Kidney epithelial cell (primary cell): ENCODE measurements around the gene HASPIN. TPM values are rescaled to one million over a fixed set of nuclear protein-coding genes. Genes with fewer than 3 reads are reported as not detected.

Source experiments
- DNase-seq: peaks from one replicate; pipeline ENCODE4 v3.0.0-alpha.2; 2010; ENCODE audit warnings: low read depth
- H3K27me3 ChIP-seq: 2 replicates; pipeline ENCODE4 v1.6.0; 2011; ENCODE audit warnings: low read length; ENCODE audit not compliant: control insufficient read depth, insufficient read depth
- H3K36me3 ChIP-seq: 2 replicates; pipeline ENCODE4 v1.5.1; 2011; ENCODE audit warnings: low read length; ENCODE audit not compliant: control insufficient read depth, insufficient read depth
- H3K4me3 ChIP-seq: 2 replicates; pipeline ENCODE4 v1.5.1; 2011; ENCODE audit warnings: low read depth, mild to moderate bottlenecking, control low read depth, low read length
- CTCF ChIP-seq: IDR thresholded peaks from 2 replicates; pipeline ENCODE4 v1.5.1; 2011; ENCODE audit warnings: mild to moderate bottlenecking, moderate library complexity, low read length, control low read depth, inconsistent platforms; ENCODE audit not compliant: insufficient read depth, poor library complexity, severe bottlenecking
- total RNA-seq: library from RNA; depleted of rRNA; stranded (reverse); fragments of >200 nt; gene quantifications from 2 replicates; pipeline ENCODE4 v1.2.3, GENCODE V29; 2015

Gene HASPIN
- 3.0 and 3.6 TPM in 2 replicates for total RNA-seq

- no peak for DNase-seq
- Histone ChIP-seq H3K36me3 (no peaks in the 10 kb centered on the region), H3K27me3 (no peaks in the 10 kb centered on the region), H3K4me3 (peak within 1 kb of the TSS; percentile 66)
- peak; percentile 27 for TF ChIP-seq CTCF
Observed at GRCh38 chr17:3723556-3724377, at the start of gene HASPIN. HASPIN (plus strand) TSS chr17:3723903; CDS start chr17:3723936, 33 bp downstream.

GRCh38 chr17:3675886-3676285 lies 47.8 kb upstream of the HASPIN start:
- DNase-seq, result no peak
- H3K4me3 ChIP-seq, result no peak overlapping the region
- H3K27me3 ChIP-seq, result no peaks in the 10 kb centered on the region
- TF ChIP-seq CTCF, result no peak
- no peaks in the 10 kb centered on the region for H3K36me3 ChIP-seq

- TF ChIP-seq CTCF, result no peak
- no peak for DNase-seq
- Histone ChIP-seq H3K4me3 (no peak overlapping the region), H3K27me3 (no peaks in the 10 kb centered on the region), H3K36me3 (no peaks in the 10 kb centered on the region)
Observed at GRCh38 chr17:3678095-3678820, 45.4 kb upstream of the HASPIN start.

GRCh38 chr17:3678821-3679530 lies 44.7 kb upstream of the HASPIN start:
- H3K36me3 ChIP-seq, result no peaks in the 10 kb centered on the region
- H3K4me3 ChIP-seq, result no peak overlapping the region
- DNase-seq, result no peak
- no peak for TF ChIP-seq CTCF
- no peaks in the 10 kb centered on the region for H3K27me3 ChIP-seq

- H3K27me3 ChIP-seq, result no peaks in the 10 kb centered on the region
- H3K36me3 ChIP-seq, result no peaks in the 10 kb centered on the region
- no peak for DNase-seq
Observed at GRCh38 chr17:3679531-3680126, 44.1 kb upstream of the HASPIN start.

More at GRCh38 chr17:3679531-3680126, 44.1 kb upstream of the HASPIN start:
- no peak for TF ChIP-seq CTCF
- H3K4me3 ChIP-seq, result no peak overlapping the region
